D721Med (cell line): ENCODE results near the gene ZDHHC7.

ENCODE experiments used
- DNase-seq: peaks from one replicate; pipeline ENCODE4 v3.0.0; 2011; ENCODE audit warnings: low spot score; ENCODE audit not compliant: insufficient read length
- FAIRE-seq: peaks from 2 replicates; lab custom pipeline; 2011; peaks lifted over from hg19 to GRCh38; lab: Jason Lieb, UNC
- TF ChIP-seq, protein P1 (sequence below): IDR thresholded peaks from 2 replicates; pipeline ENCODE4 v1.5.1; 2012; ENCODE audit warnings: mild to moderate bottlenecking, control low read depth; ENCODE audit not compliant: insufficient read depth; ENCODE audit errors: missing control alignments

ZDHHC7 gene

DNA sequence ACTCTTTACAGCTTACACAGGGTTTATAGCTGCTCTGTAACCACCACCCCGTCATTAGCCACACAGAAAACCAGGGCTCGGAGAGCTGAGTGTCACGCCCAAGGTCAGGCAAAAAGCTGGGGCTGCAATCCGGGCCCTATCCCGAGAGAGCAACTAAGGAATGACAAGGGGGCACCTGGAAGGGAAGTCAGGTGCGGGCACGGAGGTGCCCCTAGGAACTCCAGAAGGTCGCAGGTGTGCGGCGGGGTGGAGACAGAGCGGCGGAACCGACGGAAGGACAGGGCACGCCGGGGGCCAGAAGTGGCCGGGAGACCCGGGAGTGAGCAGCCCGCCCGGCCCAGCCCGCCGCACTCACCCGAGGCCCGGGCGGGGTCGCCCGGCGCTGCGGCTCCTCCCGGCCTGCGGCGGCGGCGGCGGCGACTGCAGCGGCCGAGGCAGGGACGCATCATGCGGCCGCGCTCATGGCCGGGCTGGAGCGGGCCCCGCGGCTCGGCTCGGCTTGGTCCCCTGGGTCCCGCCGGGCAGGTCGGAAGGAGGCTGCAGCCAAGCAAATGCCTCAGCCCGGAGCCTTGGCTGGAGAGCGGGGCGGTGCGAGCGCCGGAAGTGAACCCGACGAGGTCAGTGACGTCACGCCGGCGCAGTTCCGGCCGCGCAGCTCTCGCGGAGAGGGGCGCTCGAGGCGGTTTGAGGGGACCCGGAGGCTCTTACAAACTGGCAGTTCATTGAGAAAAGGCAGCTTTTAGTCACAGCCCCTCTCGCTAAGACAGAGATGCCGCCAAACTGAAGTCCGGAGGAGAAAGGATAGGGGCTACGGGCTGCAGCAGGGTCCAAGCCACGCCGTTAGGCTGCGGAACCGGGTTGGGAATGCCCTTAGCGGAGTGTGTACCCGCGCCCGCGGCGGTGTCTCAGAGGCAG lies at the start of gene ZDHHC7:
TSS of gene ZDHHC7 (minus strand) at position 605 of the 915 bp plus-strand sequence. CDS start 20,917 bp downstream, outside the sequence.
- DNase-seq (peak; percentile 53), FAIRE-seq (no peak)
- TF ChIP-seq, protein P1, sequence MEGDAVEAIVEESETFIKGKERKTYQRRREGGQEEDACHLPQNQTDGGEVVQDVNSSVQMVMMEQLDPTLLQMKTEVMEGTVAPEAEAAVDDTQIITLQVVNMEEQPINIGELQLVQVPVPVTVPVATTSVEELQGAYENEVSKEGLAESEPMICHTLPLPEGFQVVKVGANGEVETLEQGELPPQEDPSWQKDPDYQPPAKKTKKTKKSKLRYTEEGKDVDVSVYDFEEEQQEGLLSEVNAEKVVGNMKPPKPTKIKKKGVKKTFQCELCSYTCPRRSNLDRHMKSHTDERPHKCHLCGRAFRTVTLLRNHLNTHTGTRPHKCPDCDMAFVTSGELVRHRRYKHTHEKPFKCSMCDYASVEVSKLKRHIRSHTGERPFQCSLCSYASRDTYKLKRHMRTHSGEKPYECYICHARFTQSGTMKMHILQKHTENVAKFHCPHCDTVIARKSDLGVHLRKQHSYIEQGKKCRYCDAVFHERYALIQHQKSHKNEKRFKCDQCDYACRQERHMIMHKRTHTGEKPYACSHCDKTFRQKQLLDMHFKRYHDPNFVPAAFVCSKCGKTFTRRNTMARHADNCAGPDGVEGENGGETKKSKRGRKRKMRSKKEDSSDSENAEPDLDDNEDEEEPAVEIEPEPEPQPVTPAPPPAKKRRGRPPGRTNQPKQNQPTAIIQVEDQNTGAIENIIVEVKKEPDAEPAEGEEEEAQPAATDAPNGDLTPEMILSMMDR: no peak

- no peak for FAIRE-seq
- TF ChIP-seq, protein P1: no peak
- no peak for DNase-seq
These were observed 47.6 kb upstream of the ZDHHC7 start for GRCh38 chr16:85058909-85059308.

GRCh38 chr16:85057948-85058347 lies 46.6 kb upstream of the ZDHHC7 start:
- no peak for DNase-seq
- TF ChIP-seq, protein P1: no peak
- no peak for FAIRE-seq

DNA sequence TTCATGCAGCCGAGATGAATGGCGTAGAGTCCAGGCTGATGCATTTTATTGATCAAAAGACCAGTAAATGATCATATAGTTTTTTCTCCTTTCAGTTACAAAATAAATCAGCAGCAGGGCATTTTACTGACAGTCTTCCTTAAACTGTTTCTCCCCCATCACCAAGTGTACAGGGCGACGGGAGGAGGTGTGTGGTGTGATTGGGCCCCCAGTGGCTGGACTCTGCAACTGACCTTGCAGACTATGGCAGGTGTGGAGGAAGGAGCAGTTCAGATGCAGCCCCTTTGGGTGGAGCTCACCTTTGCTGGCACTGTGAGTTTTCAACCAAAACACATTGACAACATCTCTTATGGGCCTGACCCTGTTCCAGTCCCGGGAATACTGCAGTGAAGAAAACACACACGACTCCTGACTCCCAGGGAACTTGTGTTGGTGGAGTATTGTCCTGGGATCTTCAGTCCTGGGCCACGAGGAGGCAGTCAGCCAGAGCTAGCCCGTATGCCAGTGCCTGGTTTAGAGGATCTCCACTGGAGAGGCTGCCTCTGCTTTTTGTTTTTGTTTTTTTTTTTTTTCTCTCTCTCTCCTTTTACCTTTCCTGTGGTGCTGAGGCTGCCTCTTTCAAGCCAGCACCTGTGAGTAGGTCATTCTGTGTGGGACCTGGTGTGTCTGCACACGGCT lies 46.0 kb upstream of the ZDHHC7 start:
- DNase-seq: no peak
- TF ChIP-seq, protein P1: no peak
- FAIRE-seq: no peak

GRCh38 chr16:85056211-85056748 lies 44.9 kb upstream of the ZDHHC7 start:
- FAIRE-seq (no peak), DNase-seq (no peak)
- TF ChIP-seq, protein P1: no peak

GRCh38 chr16:85055493-85056210 lies 44.3 kb upstream of the ZDHHC7 start:
- TF ChIP-seq, protein P1: no peak
- DNase-seq: no peak
- FAIRE-seq: no peak
